Frontal cortex (tissue), 4 donors: ENCODE results near the gene ZC2HC1C. TPM values are rescaled to one million over a fixed set of nuclear protein-coding genes. Genes with fewer than 3 reads are reported as not detected.
"Not testable (repeated sequence)": the region's sequence is repeated elsewhere in the genome, so short reads cannot be mapped to it uniquely, and the experiment has no call there.

ENCODE experiments used
- DNase-seq, 2 donors: peaks; one replicate each; pipeline ENCODE4 v3.0.0; 2012; ENCODE audit warnings: low spot score in 2 of 2
- FAIRE-seq: peaks from 2 replicates; lab custom pipeline; 2012; peaks lifted over from hg19 to GRCh38; lab: Jason Lieb, UNC
- small RNA-seq: library from RNA; depleted of rRNA; stranded (forward); fragments of <200 nt; gene quantifications from one replicate; pipeline ENCODE3, GENCODE V24; 2014
- total RNA-seq: library from RNA; depleted of rRNA; stranded (reverse); fragments of >200 nt; gene quantifications from one replicate; pipeline ENCODE4 v1.2.3, GENCODE V29; 2014
- donor health status: control.
- donor health status: control.
- donor health status: control.

The ZC2HC1C gene
- total RNA-seq, 1 donor from 2014 or later: 2.4 TPM

DNA sequence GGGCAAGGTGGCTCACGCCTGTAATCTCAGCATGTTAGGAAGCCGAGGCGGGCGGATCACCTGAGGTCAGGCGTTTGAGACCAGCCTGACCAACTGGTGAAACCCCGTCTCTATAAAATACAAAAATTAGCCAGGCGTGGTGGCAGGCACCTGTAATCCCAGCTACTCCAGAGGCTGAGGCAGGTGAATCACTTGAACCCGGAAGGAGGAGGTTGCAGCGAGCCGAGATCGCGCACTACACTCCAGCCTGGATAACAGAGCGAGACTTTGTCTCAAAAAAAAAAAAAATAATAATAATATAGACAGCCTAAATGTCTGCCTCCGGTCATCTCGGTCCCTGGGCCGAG lies 58.0 kb downstream of the ZC2HC1C start:
- FAIRE-seq, DNase-seq: not testable (repeated sequence)

- no peak for DNase-seq
Measured at GRCh38 chr14:75127903-75128595, 58.6 kb downstream of the ZC2HC1C start.

DNA sequence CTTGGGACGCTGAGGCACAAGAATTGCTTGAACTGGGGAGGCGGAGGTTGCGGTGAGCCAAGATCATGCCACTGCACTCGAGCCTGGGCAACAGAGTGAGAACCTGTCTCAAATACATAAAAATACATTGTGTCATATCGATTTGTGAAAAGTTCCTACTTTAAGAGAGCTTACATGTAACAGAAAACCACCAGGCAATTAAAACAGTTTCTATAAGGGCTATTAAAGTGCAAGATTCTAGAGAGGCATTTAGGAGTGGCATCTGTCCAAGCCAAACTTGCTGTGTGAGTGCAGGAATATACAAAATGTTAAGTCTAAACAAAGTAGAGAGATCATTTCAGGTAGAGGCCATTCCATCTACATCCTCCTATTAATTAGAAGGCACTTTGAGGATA lies 59.2 kb downstream of the ZC2HC1C start:
- FAIRE-seq: no peak
- no peak for DNase-seq

More at GRCh38 chr14:75127903-75128595, 58.6 kb downstream of the ZC2HC1C start:
- no peak for FAIRE-seq

Small RNAs within 50 kb of the gene (small RNA-seq; reads per million reads assigned to genes)
- gene HIF1AP1 (not detected), gene RNU6-689P (not detected)

Other genes with a start within 250 kb of the ZC2HC1C start
- gene PROX2, start 193.5 kb upstream of the ZC2HC1C start, total RNA-seq: not detected
- 28.5 TPM for gene DLST, start 187.7 kb upstream of the ZC2HC1C start, total RNA-seq
- gene RPS6KL1, start 146.4 kb upstream of the ZC2HC1C start, total RNA-seq: 23.6 TPM
- 2.9 TPM for gene PGF, start 114.0 kb upstream of the ZC2HC1C start, total RNA-seq
- 26.5 TPM for gene EIF2B2, start 66.7 kb upstream of the ZC2HC1C start, total RNA-seq
- 79.1 TPM for gene MLH3, start 18.2 kb upstream of the ZC2HC1C start, total RNA-seq
- gene ACYP1, start 5.6 kb upstream of the ZC2HC1C start, total RNA-seq: 17.9 TPM
- 20.0 TPM for gene NEK9, start 57.4 kb downstream of the ZC2HC1C start, total RNA-seq
- 108 TPM for gene TMED10, start 107.0 kb downstream of the ZC2HC1C start, total RNA-seq
- gene FOS, start 209.2 kb downstream of the ZC2HC1C start, total RNA-seq: 15.1 TPM